Pancreas (tissue), 10 donors: ENCODE measurements around the gene CAMK2A. TPM values are rescaled to one million over a fixed set of nuclear protein-coding genes. Genes with fewer than 3 reads are reported as not detected.

ENCODE experiments used
- ATAC-seq, 4 donors: fragments of 200-7000 bp; cut with Tn5 transposase; one replicate each; pipeline versions ENCODE4 v1.8.0 to v1.9.1; 2020; ENCODE audit warnings: mild to moderate bottlenecking in 4 of 4, moderate library complexity in 4 of 4
- DNase-seq, 6 donors: peaks; one replicate each; pipeline ENCODE4 v3.0.0-alpha.2; 2020
- FAIRE-seq: peaks from 2 replicates; lab custom pipeline; 2012; peaks lifted over from hg19 to GRCh38; lab: Jason Lieb, UNC
- H3K27ac ChIP-seq, 4 donors: fragments of 200-600 bp; sonication (generic); 1 replicate in 3 of 4; 2 replicates in 1 of 4; pipeline versions ENCODE4 v1.5.0 to v1.8.0; 2020
- H3K27me3 ChIP-seq, 4 donors: fragments of 200-600 bp; one replicate each; pipeline ENCODE4 v1.8.0; 2021
- H3K36me3 ChIP-seq, 3 donors: fragments of 200-600 bp; sonication (generic) in 1 of 3; one replicate each; pipeline versions ENCODE4 v1.5.0 to v1.8.0; 2020 to 2021
- H3K4me1 ChIP-seq, 3 donors: fragments of 200-600 bp; one replicate each; pipeline ENCODE4 v1.8.0; 2021
- H3K4me3 ChIP-seq, 4 donors: fragments of 200-600 bp; sonication (generic) in 2 of 4; one replicate each; pipeline versions ENCODE4 v1.5.0 to v1.8.0; 2020 to 2021
- H3K9me3 ChIP-seq, 4 donors: fragments of 200-600 bp; one replicate each; pipeline ENCODE4 v1.8.0; 2021
- CTCF ChIP-seq, 4 donors: fragments of 200-600 bp; sonication (generic) in 3 of 4; IDR thresholded peaks; one replicate each; pipeline versions ENCODE4 v1.5.0 to v1.8.0; 2021; ENCODE audit warnings: antibody characterized with exemption in 4 of 4
- WGBS, 2 donors: extraction: QIAGEN DNeasy Blood & Tissue Kit; methylation state at CpG; one replicate each; pipeline ENCODE4 v1.1.7; 2013; 5-methylcytosine and 5-hydroxymethylcytosine counted together
- intact Hi-C, 3 donors: fragments of 100-400 bp; cut with DNase I; formaldehyde crosslinking; loops; one replicate each; pipeline versions ENCODE4 v1.11.1 to v1.14.2; 2022
- polyA plus RNA-seq, 2 donors: library from polyadenylated mRNA; stranded (reverse); fragments of 200-250 nt; gene quantifications; one replicate each; pipeline ENCODE4 v1.2.3, GENCODE V29; 2013
- total RNA-seq, 6 donors: library from RNA; stranded (reverse); fragmentation: NEBNext Ultra II Directional in 4 of 6; extraction: Animal tissue kit (Norgen Biotek cat#: 25700) in 4 of 6; gene quantifications; one replicate each; pipeline versions ENCODE4 v1.2.1 to v1.2.4, GENCODE V29; 2021 to 2023
- donor health status: healthy with polysubstance abuse.
- donor health status: DM: no; HTN: no; CAD: no; lungs with moderate emphysema.
- donor health status: DM: no; HTN: no; CAD: no.
- donor health status: control.
- donor health status: control.
- donor health status: Bipolar disorder and iron deficiency.
- donor health status: DM: yes; HTN: yes; CAD: no.
- donor health status: DM: no; HTN: no; CAD: no.
- donor health status: DM: no; HTN: no; CAD: no.
- donor health status: DM: yes; HTN: yes; CAD: no.

Gene CAMK2A
- total and polyA plus RNA-seq, 8 donors: 0.03 to 0.19 (median 0.08) TPM; not detected in 3

GRCh38 chr5:150303070-150303615 is 13.6 kb upstream of the CAMK2A start:
- no peak for FAIRE-seq
- Histone ChIP-seq H3K4me1 (peaks cover 0 to 4% (median 0%) of the 10 kb centered on the region in 3 donors), H3K36me3 (no peaks in the 10 kb centered on the region), H3K9me3 (no peaks in the 10 kb centered on the region), H3K27me3 (peaks cover 0 to 6% (median 0%) of the 10 kb centered on the region in 4 donors), H3K27ac (no peak overlapping the region), H3K4me3 (peak overlapping the region in 2 of 4 donors; percentile 22 to 47)
- intact Hi-C loops: no loop called here
- WGBS, 2 donors: 32 to 34% methylated on average over 16 of the region's 16 CpGs
- peak in 1 of 6 donors; percentile 30 for DNase-seq
- ATAC-seq: no peak
- no peak for TF ChIP-seq CTCF (IDR thresholded peaks at IDR 0.05)

- Histone ChIP-seq H3K9me3 (no peaks in the 10 kb centered on the region), H3K27ac (no peak within 1 kb of the TSS), H3K4me1 (peaks cover 0 to 4% (median 0%) of the 10 kb centered on the region in 3 donors), H3K27me3 (peaks cover 0 to 6% (median 0%) of the 10 kb centered on the region in 4 donors), H3K4me3 (peak within 1 kb of the TSS in 3 of 4 donors; percentile 5 to 47 (median 22)), H3K36me3 (no peaks in the 10 kb centered on the region)
- no peak for TF ChIP-seq CTCF (IDR thresholded peaks at IDR 0.05)
- intact Hi-C loops: no loop called here
- peak in 5 of 6 donors; percentile 25 to 68 (median 30) for DNase-seq
- FAIRE-seq: no peak
- WGBS, 2 donors: 2 to 3% methylated on average over 39 to 63 of the region's 63 CpGs
- peak; percentile 67 to 86 (median 78) for ATAC-seq
Observed at GRCh38 chr5:150302301-150303069, 12.9 kb upstream of the CAMK2A start, which contains the start of gene ARSI. ARSI (minus strand) TSS chr5:150302905; CDS start chr5:150302373, 532 bp downstream.

- no peaks in the 10 kb centered on the region for H3K9me3 ChIP-seq
- H3K27me3 ChIP-seq: peaks cover 0 to 6% (median 0%) of the 10 kb centered on the region in 4 donors
- WGBS, 2 donors: 29 to 35% methylated on average over 22 of the region's 22 CpGs
- ATAC-seq: no peak
- peaks cover 0 to 4% (median 0%) of the 10 kb centered on the region in 3 donors for H3K4me1 ChIP-seq
- no peak overlapping the region for H3K27ac ChIP-seq
- H3K4me3 ChIP-seq: peak overlapping the region in 1 of 4 donors; percentile 47
- intact Hi-C loops: no loop called here
- DNase-seq: no peak
- no peak for FAIRE-seq
- no peaks in the 10 kb centered on the region for H3K36me3 ChIP-seq
- no peak for TF ChIP-seq CTCF (IDR thresholded peaks at IDR 0.05)
Observed at GRCh38 chr5:150301901-150302300, 12.3 kb upstream of the CAMK2A start.

GRCh38 chr5:150301170-150301505 is 11.6 kb upstream of the CAMK2A start:
- intact Hi-C loops: no loop called here
- no peaks in the 10 kb centered on the region for H3K9me3 ChIP-seq
- DNase-seq (peak in 1 of 6 donors; percentile 10), ATAC-seq (no peak), FAIRE-seq (no peak)
- peaks cover 0 to 4% (median 0%) of the 10 kb centered on the region in 3 donors for H3K4me1 ChIP-seq
- H3K27ac ChIP-seq: no peak overlapping the region
- TF ChIP-seq CTCF (IDR thresholded peaks at IDR 0.05): no peak
- peaks cover 0 to 6% (median 0%) of the 10 kb centered on the region in 4 donors for H3K27me3 ChIP-seq
- H3K36me3 ChIP-seq: no peaks in the 10 kb centered on the region
- 87 to 88% methylated on average over 1 of the region's 1 CpG for WGBS, 2 donors
- H3K4me3 ChIP-seq: no peak overlapping the region
